Lower leg skin (tissue), 4 donors: ENCODE data around the gene JCAD. TPM values are rescaled to one million over a fixed set of nuclear protein-coding genes. Genes with fewer than 3 reads are reported as not detected.
"Not testable (repeated sequence)": the region's sequence is repeated elsewhere in the genome, so short reads cannot be mapped to it uniquely, and the experiment has no call there.

Experiments
- DNase-seq, 2 donors: peaks; one replicate each; pipeline ENCODE4 v3.0.0-alpha.2; 2019; ENCODE audit warnings: low spot score in 2 of 2
- H3K4me3 ChIP-seq: fragments of 200-600 bp; sonication (generic); 2 replicates; pipeline ENCODE4 v1.5.1; 2017; ENCODE audit warnings: mild to moderate bottlenecking, low read depth; ENCODE audit not compliant: poor library complexity, severe bottlenecking
- POLR2A ChIP-seq, 2 donors: fragments of 450-650 bp; IDR thresholded peaks; one replicate each; pipeline ENCODE4 v1.6.1; 2016 to 2017; ENCODE audit warnings: antibody characterized with exemption in 2 of 2, mild to moderate bottlenecking in 1 of 2, moderate library complexity in 1 of 2
- WGBS, 2 donors: methylation state at CpG; one replicate each; pipeline ENCODE4 v1.1.5; 2018; 5-methylcytosine and 5-hydroxymethylcytosine counted together
- intact Hi-C: fragments of 100-400 bp; cut with DNase I; formaldehyde crosslinking; loops from one replicate; pipeline ENCODE4 v1.15.0; 2023; ENCODE audit warnings: low total_unique reads
- total RNA-seq, 4 donors: library from RNA; depleted of rRNA; stranded (reverse); fragments of >200 nt; gene quantifications; one replicate each; pipeline ENCODE4 v1.1.0, GENCODE V29; 2016
- TF ChIP-seq, protein P1 (sequence below), 3 donors: fragments of 450-650 bp; IDR thresholded peaks; one replicate each; pipeline ENCODE4 v1.5.1; 2016; ENCODE audit warnings: antibody characterized with exemption in 3 of 3, mild to moderate bottlenecking in 3 of 3, moderate library complexity in 2 of 3

JCAD gene, protein sequence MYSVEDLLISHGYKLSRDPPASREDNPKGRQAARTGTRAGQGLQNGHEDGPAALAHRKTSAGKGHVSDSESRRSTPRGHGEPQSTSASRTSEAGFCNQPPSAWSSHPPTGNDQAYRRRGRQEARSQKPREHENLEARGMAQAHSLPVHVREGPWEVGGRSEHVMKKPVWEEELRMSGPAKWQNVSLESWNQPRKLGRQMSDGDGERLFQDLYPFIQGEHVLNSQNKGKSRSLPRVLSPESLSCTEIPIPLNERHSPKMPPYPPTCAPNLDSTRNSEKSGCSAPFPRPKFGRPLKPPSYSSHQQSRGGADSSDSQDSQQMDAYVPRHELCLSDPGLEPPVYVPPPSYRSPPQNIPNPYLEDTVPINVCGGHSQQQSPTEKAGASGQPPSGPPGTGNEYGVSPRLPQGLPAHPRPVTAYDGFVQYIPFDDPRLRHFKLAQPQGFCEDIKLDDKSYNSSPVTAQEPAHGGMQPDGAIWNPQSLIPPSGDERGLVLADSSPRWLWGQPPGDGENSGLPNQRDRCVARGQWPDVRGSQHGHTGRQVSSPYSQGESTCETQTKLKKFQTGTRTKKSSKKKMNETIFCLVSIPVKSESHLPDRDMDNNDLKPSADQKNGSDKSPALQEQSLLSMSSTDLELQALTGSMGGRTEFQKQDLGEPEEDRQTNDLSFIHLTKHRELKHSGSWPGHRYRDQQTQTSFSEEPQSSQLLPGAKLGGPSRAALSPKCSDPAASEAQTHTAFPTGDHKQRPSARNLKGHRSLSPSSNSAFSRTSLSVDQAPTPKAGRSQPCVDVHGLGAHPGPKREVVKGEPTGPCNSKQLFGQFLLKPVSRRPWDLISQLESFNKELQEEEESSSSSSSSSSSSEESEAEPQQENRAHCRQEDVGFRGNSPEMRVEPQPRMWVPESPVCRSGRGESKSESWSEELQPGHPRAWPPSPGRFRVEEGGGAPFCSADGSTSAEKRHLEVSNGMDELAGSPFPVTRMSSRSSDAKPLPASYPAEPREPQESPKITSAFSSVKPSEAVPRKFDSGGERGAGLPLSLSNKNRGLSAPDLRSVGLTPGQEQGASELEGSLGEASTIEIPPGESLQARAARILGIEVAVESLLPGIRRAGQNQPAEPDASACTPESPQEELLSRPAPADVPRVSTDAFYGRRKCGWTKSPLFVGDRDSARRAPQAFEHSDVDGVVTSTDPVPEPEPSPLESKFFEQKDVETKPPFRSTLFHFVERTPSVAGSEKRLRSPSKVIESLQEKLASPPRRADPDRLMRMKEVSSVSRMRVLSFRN (N-terminal part only)
- total RNA-seq: 10 to 100 TPM in 1 of 4 donors, 1 to 10 TPM in 3; 3.8 to 14.7 (median 4.8) TPM

DNA sequence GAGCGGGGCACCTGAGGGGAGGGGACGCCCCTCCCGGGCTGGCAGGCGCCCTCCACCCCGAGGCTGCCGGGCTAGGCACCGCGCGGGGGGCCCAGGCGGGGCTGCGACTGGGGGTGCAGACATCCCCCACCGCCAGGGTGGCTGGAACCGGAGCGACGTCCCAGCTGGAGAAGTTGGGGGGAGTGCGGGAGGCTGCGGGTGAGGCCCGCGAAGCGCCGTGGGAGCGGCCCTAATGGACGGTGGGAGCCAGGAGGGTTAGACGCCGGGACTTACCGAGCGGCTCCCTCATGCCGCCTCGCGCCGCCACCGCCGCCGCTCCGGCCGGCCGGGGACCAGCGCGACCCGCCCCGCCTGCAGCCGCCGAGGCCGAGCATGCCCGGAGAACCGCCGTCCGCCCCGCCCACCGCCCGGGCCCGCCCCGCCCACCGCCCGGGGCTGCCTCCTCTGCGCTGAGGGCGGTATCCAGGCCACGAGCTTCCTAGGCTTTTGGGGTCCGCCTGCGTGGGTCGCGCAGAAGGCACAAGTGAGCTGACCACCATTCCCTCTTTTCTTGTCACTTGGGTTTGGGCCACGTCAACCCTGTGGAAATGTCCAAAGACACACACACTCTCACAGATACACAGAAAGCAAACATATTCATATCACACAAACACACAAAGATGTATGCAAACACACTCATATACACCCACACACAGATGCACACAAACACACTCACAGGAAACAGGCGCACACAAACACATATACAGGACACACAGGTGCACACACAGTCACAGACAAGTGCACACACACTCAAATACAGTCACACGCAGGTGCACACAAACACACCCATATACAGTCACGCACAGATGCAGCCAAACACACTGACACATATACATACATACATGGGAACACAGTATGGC lies at the start of gene JCAD:
JCAD (minus strand) TSS at position 378 of the 899 bp plus-strand sequence. CDS start 11,774 bp downstream, outside the sequence.
- DNase-seq: peak; percentile 59 to 95
- peak within 1 kb of the TSS; percentile 51 for H3K4me3 ChIP-seq
- intact Hi-C loops: no loop called here
- 4 to 13% methylated on average over 17 to 55 of the region's 66 CpGs for WGBS, 2 donors
- TF ChIP-seq, protein P1, sequence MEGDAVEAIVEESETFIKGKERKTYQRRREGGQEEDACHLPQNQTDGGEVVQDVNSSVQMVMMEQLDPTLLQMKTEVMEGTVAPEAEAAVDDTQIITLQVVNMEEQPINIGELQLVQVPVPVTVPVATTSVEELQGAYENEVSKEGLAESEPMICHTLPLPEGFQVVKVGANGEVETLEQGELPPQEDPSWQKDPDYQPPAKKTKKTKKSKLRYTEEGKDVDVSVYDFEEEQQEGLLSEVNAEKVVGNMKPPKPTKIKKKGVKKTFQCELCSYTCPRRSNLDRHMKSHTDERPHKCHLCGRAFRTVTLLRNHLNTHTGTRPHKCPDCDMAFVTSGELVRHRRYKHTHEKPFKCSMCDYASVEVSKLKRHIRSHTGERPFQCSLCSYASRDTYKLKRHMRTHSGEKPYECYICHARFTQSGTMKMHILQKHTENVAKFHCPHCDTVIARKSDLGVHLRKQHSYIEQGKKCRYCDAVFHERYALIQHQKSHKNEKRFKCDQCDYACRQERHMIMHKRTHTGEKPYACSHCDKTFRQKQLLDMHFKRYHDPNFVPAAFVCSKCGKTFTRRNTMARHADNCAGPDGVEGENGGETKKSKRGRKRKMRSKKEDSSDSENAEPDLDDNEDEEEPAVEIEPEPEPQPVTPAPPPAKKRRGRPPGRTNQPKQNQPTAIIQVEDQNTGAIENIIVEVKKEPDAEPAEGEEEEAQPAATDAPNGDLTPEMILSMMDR (IDR thresholded peaks at IDR 0.05): no peak
- TF ChIP-seq POLR2A (IDR thresholded peaks at IDR 0.05): no peak

DNA sequence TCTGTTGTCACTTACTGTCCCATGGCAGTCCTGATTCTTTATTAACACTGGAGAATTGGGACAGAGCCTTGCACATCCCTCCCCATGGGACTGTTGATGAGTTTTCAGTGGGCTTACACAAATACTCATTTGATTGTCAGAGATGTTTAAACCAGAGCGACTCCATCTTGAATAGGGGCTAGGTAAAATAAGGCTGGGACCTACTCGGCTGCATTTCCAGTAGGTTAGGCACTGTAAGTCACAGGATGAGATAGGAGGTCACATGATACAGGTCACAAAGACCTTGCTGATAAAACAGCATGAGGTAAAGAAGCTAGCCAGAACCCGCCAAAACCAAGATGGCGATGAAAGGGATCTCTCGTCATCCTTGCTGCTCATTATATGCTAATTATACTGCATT lies 47.6 kb upstream of the JCAD start:
- TF ChIP-seq POLR2A (IDR thresholded peaks at IDR 0.05): no peak
- TF ChIP-seq, protein P1 (IDR thresholded peaks at IDR 0.05): no peak
- no peak overlapping the region for H3K4me3 ChIP-seq
- WGBS, 2 donors: 88 to 90% methylated on average over 5 of the region's 5 CpGs
- peak in 1 of 2 donors; percentile 5 for DNase-seq
- intact Hi-C loops: no loop called here

DNA sequence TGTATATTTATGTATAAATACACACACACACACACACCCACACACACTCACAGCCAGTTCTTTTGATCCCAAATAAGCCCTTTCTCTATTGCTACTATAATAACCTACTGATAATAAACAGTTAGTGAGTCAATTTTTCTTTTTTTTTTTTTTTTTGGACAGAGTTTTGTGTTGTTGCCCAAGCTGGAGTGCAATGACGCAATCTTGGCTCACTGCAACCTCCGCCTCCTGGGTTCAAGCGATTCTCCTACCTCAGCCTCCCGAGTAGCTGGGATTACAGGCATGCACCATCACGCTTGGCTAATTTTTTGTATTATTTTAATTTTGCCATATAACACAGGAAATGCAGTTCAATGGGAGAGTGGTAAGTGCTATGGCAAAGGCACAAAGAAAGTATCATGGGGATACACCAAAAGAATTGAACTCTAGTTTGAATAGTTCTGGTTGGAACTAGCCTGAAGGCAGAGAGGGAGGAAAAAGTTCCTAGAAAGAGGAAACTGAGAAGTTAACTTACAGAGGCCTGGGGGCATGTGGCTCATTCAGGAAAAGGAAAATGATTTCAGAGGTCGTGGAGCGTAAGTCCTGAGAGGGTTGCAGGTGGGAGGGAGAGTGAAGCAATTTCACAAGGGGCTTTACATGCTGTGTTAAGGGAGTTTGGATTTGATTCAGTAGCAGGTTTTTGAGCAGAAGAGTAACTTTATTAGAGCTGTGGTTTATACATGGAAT lies 44.4 kb upstream of the JCAD start:
- TF ChIP-seq, protein P1 (IDR thresholded peaks at IDR 0.05): no peak
- no peak for TF ChIP-seq POLR2A (IDR thresholded peaks at IDR 0.05)
- DNase-seq: peak in 1 of 2 donors; percentile 29
- WGBS, 2 donors: 46 to 50% methylated on average over 7 of the region's 7 CpGs
- intact Hi-C loops: no loop called here
- no peak overlapping the region for H3K4me3 ChIP-seq

DNA sequence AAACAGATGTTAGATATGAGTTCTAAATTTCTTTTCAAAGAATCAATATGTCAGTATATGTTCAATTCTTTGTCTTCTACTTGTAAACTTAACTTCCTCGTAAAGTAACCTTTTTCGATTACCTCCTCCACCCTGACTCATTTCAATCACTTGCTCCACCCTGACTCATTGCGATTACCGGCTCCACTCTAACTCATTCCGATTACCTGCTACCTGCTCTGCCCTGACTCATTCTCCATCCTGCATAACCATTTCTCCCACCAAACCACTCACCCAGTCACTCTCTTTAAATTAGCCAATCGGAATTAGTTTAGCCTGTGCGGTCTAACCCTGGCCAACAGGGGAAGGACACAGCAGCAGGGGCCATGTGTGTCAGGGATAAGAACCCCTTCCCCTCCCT lies 40.3 kb upstream of the JCAD start:
- intact Hi-C loops, H3K4me3 ChIP-seq, DNase-seq: not testable (repeated sequence)
- WGBS, 2 donors: 80 to 90% methylated on average over 7 of the region's 7 CpGs

DNA sequence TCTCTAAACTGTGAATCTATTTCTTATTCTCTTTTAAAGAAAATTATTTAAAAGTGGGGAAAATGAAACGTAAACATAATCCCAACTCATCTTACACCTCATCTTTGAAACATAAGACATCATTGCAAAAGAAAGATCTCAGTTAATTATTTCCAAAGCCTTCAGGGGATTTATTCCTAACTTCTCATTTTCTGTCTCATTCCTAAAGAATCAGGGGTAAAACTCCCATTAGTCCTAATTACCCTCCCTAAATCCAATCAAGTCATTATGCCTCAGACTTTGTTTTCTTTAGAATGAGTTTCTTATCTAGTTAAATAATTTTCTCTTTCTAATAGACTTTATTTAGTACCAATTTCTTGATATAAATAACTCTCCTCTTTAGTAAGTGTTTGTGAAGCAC lies 39.7 kb upstream of the JCAD start:
- no peak overlapping the region for H3K4me3 ChIP-seq
- DNase-seq: no peak
- WGBS, 2 donors: 63 to 74% methylated on average over 1 of the region's 1 CpG
- TF ChIP-seq, protein P1 (IDR thresholded peaks at IDR 0.05): no peak
- no peak for TF ChIP-seq POLR2A (IDR thresholded peaks at IDR 0.05)
- intact Hi-C loops: no loop called here
